SHP77 (cell line): ENCODE data around the gene APPBP2.
"Not testable (repeated sequence)": the region's sequence is repeated elsewhere in the genome, so short reads cannot be mapped to it uniquely, and the experiment has no call there.

ENCODE experiments used
- DNase-seq, 2 experiments: peaks; one replicate each; lab custom pipeline; 2025; lab: John Stamatoyannopoulos, UW

The APPBP2 gene

GRCh38 chr17:60495260-60495659 is 30.8 kb downstream of the APPBP2 start:
- no peak for DNase-seq

DNA sequence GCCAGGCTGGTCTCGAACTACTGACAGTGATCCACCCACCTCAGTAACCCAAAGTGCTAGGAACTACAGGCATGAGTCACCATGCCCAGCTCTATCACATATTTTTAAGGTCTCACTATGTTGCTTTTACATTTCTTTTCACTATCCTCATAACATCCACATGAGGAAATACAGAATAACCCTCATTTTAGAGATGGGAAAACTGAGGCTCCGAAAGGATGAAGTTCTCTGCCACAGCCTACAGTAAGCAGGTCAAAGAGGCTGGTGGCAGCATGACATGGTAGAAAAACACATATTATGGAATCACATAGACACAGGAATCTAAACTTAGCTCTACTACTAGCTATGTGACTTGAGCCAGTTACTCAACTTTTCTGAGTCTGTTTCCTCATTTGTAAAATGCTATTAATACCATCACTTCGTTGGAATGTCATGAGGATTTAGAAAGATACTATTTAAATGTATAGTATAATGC is 32.2 kb downstream of the APPBP2 start:
- no peak for DNase-seq

GRCh38 chr17:60491771-60492170 is 34.3 kb downstream of the APPBP2 start:
- no peak for DNase-seq

DNA sequence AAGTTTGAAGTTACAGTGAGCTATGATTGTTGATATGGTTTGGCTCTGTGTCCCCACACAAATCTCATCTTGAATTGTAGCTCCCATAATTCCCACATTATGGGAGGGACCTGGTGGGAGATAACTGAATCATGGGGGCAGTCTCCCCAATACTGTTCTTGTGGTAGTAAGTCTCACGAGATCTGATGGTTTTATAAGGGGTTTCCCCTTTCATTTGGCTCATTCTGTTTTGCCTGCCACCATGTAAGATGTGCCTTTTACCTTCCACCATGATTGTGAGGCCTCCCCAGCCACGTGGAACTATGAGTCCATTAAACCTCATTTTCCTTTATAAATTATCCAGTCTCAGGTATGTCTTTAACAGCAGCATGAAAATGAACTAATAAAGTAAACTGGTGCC is 35.4 kb downstream of the APPBP2 start:
- DNase-seq, result not testable (repeated sequence)

DNA sequence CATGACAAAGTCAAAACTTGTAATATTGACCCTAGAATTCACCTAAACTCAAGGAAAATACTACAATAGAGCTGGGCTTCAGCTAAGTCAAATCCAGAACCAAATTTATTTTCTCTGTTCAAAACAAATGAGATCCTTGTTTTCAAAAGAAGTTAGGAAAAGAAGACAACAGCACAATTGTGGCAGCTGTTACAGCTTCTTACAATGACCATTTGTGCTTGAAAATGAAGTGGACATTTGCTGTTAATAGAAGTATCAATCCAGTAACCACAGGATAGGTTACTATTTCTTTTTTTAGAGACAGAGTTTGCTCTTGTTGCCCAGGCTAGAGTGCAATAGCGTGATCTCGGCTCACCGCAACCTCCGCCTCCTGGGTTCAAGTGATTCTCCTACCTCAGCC is 44.4 kb downstream of the APPBP2 start:
- no peak for DNase-seq

GRCh38 chr17:60473788-60474187 is 52.3 kb downstream of the APPBP2 start:
- DNase-seq, result no peak

- no peak for DNase-seq
These were observed 53.6 kb downstream of the APPBP2 start for GRCh38 chr17:60472449-60472848.

GRCh38 chr17:60471451-60471850 is 54.6 kb downstream of the APPBP2 start:
- DNase-seq, result no peak

GRCh38 chr17:60468371-60468770 is 57.7 kb downstream of the APPBP2 start:
- no peak for DNase-seq

- DNase-seq, result no peak
These were observed 61.7 kb downstream of the APPBP2 start for GRCh38 chr17:60464343-60464742.

- no peak for DNase-seq
These were observed 62.7 kb downstream of the APPBP2 start for GRCh38 chr17:60463157-60463835.

GRCh38 chr17:60461584-60461983 is 64.5 kb downstream of the APPBP2 start:
- DNase-seq, result no peak

GRCh38 chr17:60457148-60457547 is 68.9 kb downstream of the APPBP2 start:
- no peak for DNase-seq

DNA sequence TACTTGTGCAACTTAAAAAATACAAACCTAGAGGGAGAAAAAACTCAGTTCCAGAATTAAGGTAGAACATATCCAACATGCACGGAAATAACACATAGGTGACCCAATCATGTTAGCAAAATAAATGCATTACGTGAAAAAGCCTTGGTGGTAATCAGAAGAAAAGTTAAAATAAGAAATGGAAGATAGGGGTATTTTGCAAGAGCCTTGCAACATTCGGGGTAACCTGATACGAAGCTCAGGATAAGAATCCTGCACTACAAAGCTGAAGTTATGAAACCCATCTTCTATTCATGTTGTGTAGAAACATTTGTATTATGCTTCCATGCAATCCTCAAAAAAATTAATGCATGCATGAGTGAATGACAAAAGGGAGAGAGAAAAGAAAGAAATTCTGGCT is 70.7 kb downstream of the APPBP2 start:
- DNase-seq, result no peak

GRCh38 chr17:60451965-60452364 is 74.1 kb downstream of the APPBP2 start:
- no peak for DNase-seq

- no peak for DNase-seq
These were observed 75.0 kb downstream of the APPBP2 start for GRCh38 chr17:60451071-60451470.

GRCh38 chr17:60447375-60447774 is 78.7 kb downstream of the APPBP2 start:
- DNase-seq, result no peak

GRCh38 chr17:60445144-60445543 is 80.9 kb downstream of the APPBP2 start:
- no peak for DNase-seq

DNA sequence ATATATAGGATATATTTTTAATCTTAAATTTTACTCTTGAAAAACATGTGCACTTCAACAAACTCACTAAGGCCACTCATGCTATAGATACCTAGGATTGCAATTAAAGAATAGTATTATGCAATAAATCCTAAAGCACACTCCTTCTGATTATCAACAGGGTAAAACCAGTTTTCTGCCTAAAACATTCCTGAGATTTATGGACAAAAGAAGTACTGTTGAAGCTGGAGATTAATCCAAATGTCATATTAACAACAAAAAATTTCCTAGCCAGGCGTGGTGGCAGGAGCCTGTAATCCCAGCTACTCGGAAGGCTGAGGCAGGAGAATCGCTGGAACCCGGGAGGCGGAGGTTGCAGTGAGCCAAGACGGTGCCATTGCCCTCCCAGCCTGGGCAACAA is 82.3 kb downstream of the APPBP2 start:
- DNase-seq, result no peak

DNA sequence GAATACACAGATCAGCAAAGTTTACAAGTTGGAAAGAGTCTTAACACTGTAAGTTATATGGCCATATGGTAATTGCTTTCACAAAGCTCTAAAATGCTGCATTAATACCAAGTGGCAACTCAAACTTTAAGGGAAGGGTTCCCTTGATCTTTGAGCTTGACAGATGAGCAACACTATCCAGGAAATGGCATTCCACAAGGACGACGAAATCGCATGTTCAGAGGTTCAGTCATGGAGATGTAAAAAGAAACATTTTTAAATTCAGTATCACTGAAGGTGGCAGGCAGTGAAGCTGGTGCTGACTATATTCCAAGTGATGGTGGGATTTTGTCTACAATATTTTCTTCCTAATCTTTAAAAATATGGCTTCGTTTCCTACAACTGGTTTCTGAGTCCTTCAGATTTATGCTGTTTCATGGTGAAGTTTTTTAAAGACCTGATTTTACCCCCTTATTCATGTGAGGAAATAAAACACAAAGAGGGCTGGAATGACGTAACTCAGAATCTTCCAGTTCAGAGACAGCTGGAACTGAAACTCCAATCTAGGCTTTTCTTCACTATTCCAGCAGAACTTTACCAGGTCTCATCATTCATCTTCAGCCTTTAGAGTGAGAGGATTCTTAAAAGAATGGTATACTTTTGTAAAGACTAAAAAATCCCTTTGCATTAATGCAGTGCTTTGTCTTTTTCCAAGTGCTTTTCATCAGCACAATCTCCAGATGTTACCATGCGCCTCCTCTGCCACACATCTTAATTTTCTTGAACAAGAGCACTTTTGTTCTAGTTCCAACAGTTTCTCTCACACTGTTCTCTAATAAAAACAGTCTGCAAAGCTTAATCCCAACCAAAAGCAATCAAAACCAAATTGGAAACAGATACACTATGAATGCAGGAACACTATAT is 83.5 kb downstream of the APPBP2 start:
- no peak for DNase-seq

GRCh38 chr17:60439501-60439900 is 86.5 kb downstream of the APPBP2 start:
- DNase-seq, result no peak

DNA sequence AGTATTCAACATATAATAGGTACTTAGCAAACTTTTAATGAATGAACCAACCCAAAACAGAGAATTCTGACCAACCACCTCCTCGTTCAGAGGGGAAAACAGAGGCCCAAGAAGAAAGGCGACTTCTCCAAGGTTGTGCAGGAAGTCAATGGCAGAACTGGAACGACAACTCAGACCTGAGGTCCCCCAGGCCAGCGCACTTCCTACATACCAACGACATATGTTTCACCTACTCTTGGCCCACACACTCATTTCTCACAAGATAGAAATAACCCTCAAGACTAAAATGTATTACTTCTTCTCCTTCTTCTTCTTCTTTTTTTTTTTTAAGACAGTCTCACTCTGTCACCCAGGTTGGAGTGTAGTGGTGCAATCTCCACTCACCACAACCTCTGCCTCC is 89.4 kb downstream of the APPBP2 start:
- DNase-seq, result no peak
